CD4-positive, alpha-beta T cell (primary cell): ENCODE data around the gene SEMA3E. TPM values are rescaled to one million over a fixed set of nuclear protein-coding genes. Genes with fewer than 3 reads are reported as not detected.

Experiments used
- ATAC-seq: fragments of 200-7000 bp; cut with Tn5 transposase; one replicate; pipeline ENCODE4 v1.10.0; 2022; ENCODE audit warnings: mild to moderate bottlenecking; ENCODE audit not compliant: poor library complexity
- CTCF ChIA-PET: fragments of 350-600 bp; sonication (Branson Sonifier 250); formaldehyde crosslinking; loops from one replicate; lab custom pipeline; 2021; ENCODE audit warnings: antibody characterized with exemption, inconsistent platforms; lab: Charles Lee
- POLR2A ChIA-PET: fragments of 350-600 bp; sonication (Branson Sonifier 250); formaldehyde crosslinking; loops from one replicate; lab custom pipeline; 2021; ENCODE audit warnings: antibody characterized with exemption, inconsistent platforms; lab: Charles Lee
- DNase-seq, 14 experiments: peaks; one replicate each; pipeline ENCODE4 v3.0.0-alpha.2; 2013 to 2020; ENCODE audit warnings: mixed read lengths in 2 of 14
- H3K27ac ChIP-seq, 2 donors: one replicate each; pipeline versions ENCODE4 v1.5.1 to v1.7.0; 2013; ENCODE audit warnings: low read length in 2 of 2, low read depth in 1 of 2, mild to moderate bottlenecking in 1 of 2
- H3K27me3 ChIP-seq, 2 experiments: 1 replicate in 1 of 2; 2 replicates in 1 of 2; pipeline versions ENCODE4 v1.6.1 to v1.7.0; 2013; ENCODE audit warnings: low read length in 2 of 2, control low read depth in 1 of 2, mild to moderate bottlenecking in 1 of 2, moderate library complexity in 1 of 2; ENCODE audit not compliant: insufficient read depth in 2 of 2, control insufficient read depth in 1 of 2
- H3K36me3 ChIP-seq: one replicate; pipeline ENCODE4 v1.6.1; 2013; ENCODE audit warnings: low read length, control low read depth; ENCODE audit not compliant: insufficient read depth
- H3K4me1 ChIP-seq: one replicate; pipeline ENCODE4 v1.6.1; 2013; ENCODE audit warnings: low read length, control low read depth; ENCODE audit not compliant: insufficient read depth
- H3K4me3 ChIP-seq: one replicate; pipeline ENCODE4 v1.5.1; 2013; ENCODE audit warnings: mild to moderate bottlenecking, low read length, moderate library complexity
- H3K9me3 ChIP-seq, 2 experiments: 1 replicate in 1 of 2; 2 replicates in 1 of 2; pipeline versions ENCODE4 v1.6.1 to v1.7.0; 2013; ENCODE audit warnings: low read length in 2 of 2, mild to moderate bottlenecking in 2 of 2, control low read depth in 1 of 2, moderate library complexity in 1 of 2; ENCODE audit not compliant: control insufficient read depth in 1 of 2, insufficient read depth in 1 of 2
- H3K27ac Mint-ChIP-seq: one replicate; pipeline ENCODE4 v1.8.0; 2020; ENCODE audit warnings: mixed read lengths
- H3K27me3 Mint-ChIP-seq: one replicate; pipeline ENCODE4 v1.8.0; 2021; ENCODE audit warnings: mixed read lengths
- H3K36me3 Mint-ChIP-seq: one replicate; pipeline ENCODE4 v1.8.0; 2021; ENCODE audit warnings: low read depth, mixed read lengths
- H3K4me1 Mint-ChIP-seq: one replicate; pipeline ENCODE4 v1.8.0; 2021; ENCODE audit warnings: low read depth, mixed read lengths
- H3K4me3 Mint-ChIP-seq: one replicate; pipeline ENCODE4 v1.8.0; 2020; ENCODE audit warnings: mild to moderate bottlenecking, mixed read lengths
- H3K9me3 Mint-ChIP-seq: one replicate; pipeline ENCODE4 v1.8.0; 2020; ENCODE audit warnings: mixed read lengths
- CTCF ChIP-seq: fragments of 200-600 bp; IDR thresholded peaks from one replicate; pipeline ENCODE4 v1.8.0; 2022; ENCODE audit warnings: antibody characterized with exemption, mild to moderate bottlenecking
- intact Hi-C, 2 experiments: fragments of 100-400 bp; cut with DNase I in 1 of 2; cut with micrococcal nuclease in 1 of 2; formaldehyde crosslinking; loops; one replicate each; pipeline versions ENCODE4 v1.15.1 to v1.9.0; 2023 to 2025; cut with DNase I, micrococcal nuclease
- total RNA-seq, 174 experiments: library from RNA in 2 of 174; stranded (reverse) in 2 of 174; gene quantifications; one replicate each; pipeline ENCODE4 v1.2.3 and lab custom pipeline; 2021 to 2026

The SEMA3E gene
- total RNA-seq, 2 experiments from 2014 or later, result not detected

GRCh38 chr7:83475420-83475819 is 173.5 kb downstream of the SEMA3E start:
- H3K4me1 ChIP-seq, result no peaks in the 10 kb centered on the region
- peaks cover 5% of the 10 kb centered on the region for H3K9me3 Mint-ChIP-seq
- H3K27ac Mint-ChIP-seq, result no peak overlapping the region
- H3K27me3 Mint-ChIP-seq, result no peaks in the 10 kb centered on the region
- ATAC-seq (no peak), DNase-seq (no peak)
- H3K36me3 ChIP-seq, result no peaks in the 10 kb centered on the region
- no peaks in the 10 kb centered on the region for H3K4me1 Mint-ChIP-seq
- no peak overlapping the region for H3K4me3 ChIP-seq
- CTCF ChIA-PET, result no interaction called here
- POLR2A ChIA-PET, result no interaction called here
- no peaks in the 10 kb centered on the region for H3K36me3 Mint-ChIP-seq
- H3K27ac ChIP-seq, result no peak overlapping the region
- intact Hi-C loops, result no loop called here
- TF ChIP-seq CTCF, result no peak
- H3K4me3 Mint-ChIP-seq, result no peak overlapping the region
- no peaks in the 10 kb centered on the region for H3K9me3 ChIP-seq
- H3K27me3 ChIP-seq, result no peaks in the 10 kb centered on the region

GRCh38 chr7:83472376-83472775 is 176.6 kb downstream of the SEMA3E start:
- no peak for DNase-seq
- no peak for TF ChIP-seq CTCF
- Histone ChIP-seq H3K4me3 (no peak overlapping the region), H3K4me1 (no peaks in the 10 kb centered on the region), H3K36me3 (no peaks in the 10 kb centered on the region), H3K27ac (no peak overlapping the region), H3K27me3 (no peaks in the 10 kb centered on the region), H3K9me3 (no peaks in the 10 kb centered on the region)
- Mint-ChIP-seq H3K4me1 (no peaks in the 10 kb centered on the region), H3K4me3 (no peak overlapping the region), H3K27ac (no peak overlapping the region), H3K9me3 (peaks cover 8% of the 10 kb centered on the region), H3K36me3 (no peaks in the 10 kb centered on the region), H3K27me3 (no peaks in the 10 kb centered on the region)
- ATAC-seq, result no peak
- intact Hi-C loops, result no loop called here
- POLR2A ChIA-PET, result no interaction called here
- CTCF ChIA-PET, result no interaction called here

GRCh38 chr7:83469491-83469890 is 179.4 kb downstream of the SEMA3E start:
- Histone ChIP-seq H3K4me1 (no peaks in the 10 kb centered on the region), H3K9me3 (peaks cover 0 to 3% of the 10 kb centered on the region in 2 experiments), H3K4me3 (no peak overlapping the region), H3K36me3 (no peaks in the 10 kb centered on the region), H3K27me3 (no peaks in the 10 kb centered on the region), H3K27ac (no peak overlapping the region)
- Mint-ChIP-seq H3K27ac (no peak overlapping the region), H3K27me3 (no peaks in the 10 kb centered on the region), H3K4me3 (no peak overlapping the region), H3K9me3 (peaks cover 5% of the 10 kb centered on the region), H3K36me3 (no peaks in the 10 kb centered on the region), H3K4me1 (no peaks in the 10 kb centered on the region)
- ChIA-PET CTCF (no interaction called here), POLR2A (no interaction called here)
- intact Hi-C loops, result no loop called here
- TF ChIP-seq CTCF, result no peak
- DNase-seq, result no peak
- no peak for ATAC-seq
